ENCODE data around the gene CPLX4.

Gene CPLX4

DNA sequence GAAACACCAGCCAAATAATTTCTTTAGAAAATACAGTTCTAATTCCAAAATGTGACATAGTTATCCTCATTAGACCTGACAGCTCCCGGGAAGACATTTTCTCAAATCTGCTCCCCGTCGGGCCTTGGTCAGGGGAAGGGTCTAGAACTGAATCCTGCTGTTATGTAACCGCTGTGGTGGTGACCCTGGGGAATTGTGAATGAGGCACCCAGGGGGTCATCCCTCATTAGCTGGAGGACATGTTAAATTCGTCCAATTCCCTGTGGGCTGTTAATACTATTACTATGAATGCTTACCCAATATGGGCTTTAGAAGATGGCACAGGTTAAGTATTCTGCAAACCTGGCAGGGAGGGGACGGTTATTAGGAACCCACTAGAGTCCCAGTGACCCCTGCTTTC lies 11.8 kb downstream of the CPLX4 start:
- no peak for DNase-seq (ENCODE audit: low spot score)

DNA sequence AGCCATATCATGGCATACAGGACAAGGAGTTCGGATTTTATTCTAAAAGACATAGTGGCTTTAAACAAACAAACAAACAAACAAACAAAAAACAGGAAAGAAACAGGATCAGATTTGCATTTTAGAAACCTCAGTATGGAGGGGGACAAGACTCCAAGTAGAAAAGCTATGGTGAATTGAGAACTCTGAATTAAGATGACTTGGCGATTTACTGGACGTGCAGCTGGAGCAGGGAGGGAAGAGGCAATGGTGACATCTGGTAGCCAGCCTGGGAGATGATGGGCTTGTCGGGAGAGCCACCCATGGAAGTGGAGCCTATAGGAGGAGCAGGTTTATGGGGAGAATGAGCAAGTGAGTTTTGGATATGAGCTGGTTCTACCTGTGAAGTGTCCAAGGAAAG lies 13.2 kb downstream of the CPLX4 start:
- no peak for DNase-seq (ENCODE audit: low spot score)

DNA sequence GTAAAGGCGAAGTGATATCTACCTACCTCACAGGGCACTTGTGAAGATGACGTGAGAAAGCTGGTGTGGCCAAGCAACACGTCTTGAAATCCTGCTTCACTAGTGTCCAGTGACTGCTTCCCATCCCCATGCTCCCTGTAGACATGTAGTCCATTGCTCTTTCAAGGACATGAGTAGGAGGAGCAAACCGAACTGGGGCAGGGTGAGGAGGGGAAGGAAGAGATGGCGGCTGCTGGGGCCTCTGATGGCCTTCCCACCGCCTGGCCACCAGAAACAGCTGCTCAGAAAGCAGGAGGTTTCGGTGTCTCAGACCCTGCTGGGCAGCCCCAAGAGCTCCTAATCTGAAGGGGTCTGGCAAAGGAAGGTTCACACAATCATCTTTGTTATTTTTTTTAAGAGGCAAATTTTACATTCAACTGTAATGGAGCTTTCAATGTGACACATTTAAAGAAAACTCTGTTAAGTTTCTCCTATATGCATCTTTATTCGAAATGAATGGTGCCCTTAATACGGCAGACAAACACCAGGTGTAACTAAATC lies 14.7 kb downstream of the CPLX4 start:
- DNase-seq (ENCODE audit: low spot score) = no peak

DNA sequence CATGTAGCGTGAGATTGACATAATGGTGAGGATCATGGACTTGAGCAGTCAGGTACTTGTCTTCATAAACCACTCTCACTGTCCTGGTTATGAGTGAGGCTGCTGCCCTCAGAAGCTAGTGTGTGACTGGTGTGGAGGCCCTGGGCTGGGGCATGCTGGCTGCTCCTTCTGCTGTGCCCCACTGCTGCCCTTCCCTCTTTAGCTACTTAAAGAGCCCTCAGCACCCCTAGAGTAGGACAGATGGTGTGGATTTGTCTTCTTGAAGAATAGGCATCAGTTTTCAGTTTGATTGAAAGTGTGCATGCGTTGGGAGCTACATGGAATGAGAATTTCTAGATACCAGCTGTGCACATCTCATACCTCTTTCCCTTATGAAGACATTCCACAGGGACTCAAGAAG lies 15.4 kb downstream of the CPLX4 start:
- DNase-seq (ENCODE audit: low spot score) = no peak

DNA sequence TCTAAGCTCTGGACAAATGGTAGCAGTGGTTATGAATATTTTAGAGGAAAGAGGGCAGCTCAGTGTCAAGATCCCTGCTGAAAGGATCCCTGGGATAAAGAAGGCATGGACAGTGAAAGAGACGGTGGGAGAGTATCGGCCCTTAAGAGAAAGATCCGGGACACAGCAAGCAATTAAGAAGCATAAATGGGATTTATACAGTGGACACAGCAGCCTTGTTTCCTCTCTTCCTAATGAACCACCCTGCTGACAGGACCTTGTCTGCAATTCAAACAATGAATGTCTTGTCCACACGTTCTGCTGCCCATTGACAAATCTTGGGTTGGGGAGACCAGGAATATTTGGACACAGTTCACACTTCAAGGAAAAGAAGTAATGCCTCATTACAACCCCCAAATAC lies 16.5 kb downstream of the CPLX4 start:
- DNase-seq (ENCODE audit: low spot score) = no peak

DNA sequence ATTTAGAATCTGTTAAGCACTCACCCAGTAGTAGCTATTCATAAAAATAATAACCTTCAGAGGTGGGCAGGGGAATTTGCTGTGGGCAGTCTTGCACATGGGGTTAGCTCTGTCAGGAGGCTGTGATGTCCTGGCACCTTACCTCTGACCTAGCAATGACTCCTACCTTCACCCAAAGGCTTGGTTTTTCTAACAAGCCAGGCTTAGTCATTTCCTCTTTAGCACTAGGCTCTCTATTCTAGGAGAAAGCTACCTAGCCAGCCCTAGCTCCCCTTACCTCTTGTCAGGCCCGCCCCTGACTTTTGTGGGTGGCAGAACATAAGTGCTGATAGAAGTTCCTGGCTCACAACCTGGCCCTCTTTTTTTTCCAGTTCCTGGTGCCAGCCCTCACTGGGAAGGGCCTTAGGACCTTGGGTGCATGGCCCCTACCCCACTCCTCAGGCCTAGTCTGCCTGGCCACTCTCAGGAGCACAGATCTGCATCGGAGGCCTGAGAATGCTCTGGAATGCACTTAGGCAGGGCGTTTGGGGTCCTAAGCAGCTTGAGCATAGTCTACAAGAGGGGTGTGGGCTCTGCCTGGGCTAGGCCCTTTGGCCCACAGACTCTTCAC lies 17.7 kb downstream of the CPLX4 start:
- DNase-seq (ENCODE audit: low spot score) = no peak

DNA sequence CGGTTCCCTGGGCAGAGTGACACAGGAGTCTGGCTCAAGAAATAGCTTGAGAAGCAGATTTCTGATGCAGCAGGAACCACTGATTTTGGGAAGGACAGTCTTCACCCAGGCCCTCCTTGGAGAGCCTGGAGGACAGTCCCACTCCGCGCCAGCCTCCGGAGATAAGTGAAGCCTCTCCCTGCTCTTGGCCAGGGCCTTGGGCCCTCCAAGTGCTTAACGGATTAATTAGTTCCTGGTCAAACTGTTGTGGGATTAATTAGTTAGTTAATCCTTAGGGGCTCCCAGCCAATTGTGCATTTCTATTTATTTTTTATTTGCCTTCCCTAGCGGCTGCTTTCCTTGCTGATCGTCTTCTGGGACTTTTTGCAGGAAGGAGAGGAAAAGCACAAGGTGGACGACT lies 19.6 kb downstream of the CPLX4 start:
- DNase-seq (ENCODE audit: low spot score) = no peak

DNA sequence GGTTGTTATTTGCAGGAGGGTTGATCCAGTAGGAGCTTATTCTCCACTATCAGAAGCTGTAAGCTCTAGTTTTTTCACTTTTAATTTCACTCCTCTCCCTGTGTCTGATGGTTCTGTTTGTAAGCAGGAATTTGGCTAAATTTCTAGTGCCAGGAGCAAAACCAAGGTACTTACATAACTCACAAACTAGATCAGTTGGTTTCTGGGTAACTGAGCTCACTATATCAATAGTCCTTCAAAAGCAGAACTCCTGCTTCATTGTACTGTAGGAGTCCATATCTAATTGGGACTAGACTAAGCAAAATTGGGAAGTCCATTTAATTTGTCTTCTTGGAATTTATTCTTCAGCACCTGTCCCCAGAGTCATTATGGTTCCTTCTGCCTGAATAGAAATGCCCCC lies 25.1 kb downstream of the CPLX4 start:
- DNase-seq (ENCODE audit: low spot score) = no peak

DNA sequence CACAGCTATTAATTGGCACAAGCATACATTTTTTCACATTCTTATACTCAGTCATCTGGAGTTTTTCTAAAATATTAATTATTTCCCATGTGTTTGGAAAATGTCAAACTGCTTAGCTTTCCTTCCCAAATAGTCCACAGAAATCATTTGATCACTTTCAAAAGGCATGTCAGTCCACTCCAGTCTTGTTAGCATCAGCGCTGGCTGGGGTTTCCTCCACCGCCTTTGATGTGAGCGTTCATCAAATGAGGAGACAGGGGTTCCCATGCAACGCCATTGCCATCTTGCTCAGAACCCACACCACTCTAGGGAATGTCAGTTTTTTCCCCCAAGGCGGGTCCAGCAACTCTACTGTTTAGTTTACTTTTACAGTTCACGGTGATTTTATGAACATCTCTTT lies 32.1 kb downstream of the CPLX4 start:
- no peak for DNase-seq (ENCODE audit: low spot score)

DNA sequence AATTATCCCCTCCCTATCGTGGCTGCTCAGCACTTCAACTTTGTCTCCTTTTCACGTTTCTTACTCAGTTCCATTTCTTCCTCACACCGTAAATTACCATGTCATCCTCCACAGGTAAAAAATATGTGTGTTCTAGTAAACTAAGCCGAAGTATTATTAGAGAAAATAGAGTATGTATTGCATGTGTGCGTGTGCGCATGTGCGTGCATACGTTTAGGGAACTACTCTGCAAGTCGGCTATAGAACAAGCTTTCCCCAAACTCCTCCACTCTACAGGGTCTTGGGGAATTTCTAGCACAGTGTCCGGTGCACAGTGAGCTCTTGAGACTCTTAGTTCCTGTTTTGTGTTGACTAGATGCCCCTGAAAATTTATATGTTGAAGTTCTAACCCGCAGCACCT lies 36.1 kb downstream of the CPLX4 start:
- no peak for DNase-seq (ENCODE audit: low spot score)

DNA sequence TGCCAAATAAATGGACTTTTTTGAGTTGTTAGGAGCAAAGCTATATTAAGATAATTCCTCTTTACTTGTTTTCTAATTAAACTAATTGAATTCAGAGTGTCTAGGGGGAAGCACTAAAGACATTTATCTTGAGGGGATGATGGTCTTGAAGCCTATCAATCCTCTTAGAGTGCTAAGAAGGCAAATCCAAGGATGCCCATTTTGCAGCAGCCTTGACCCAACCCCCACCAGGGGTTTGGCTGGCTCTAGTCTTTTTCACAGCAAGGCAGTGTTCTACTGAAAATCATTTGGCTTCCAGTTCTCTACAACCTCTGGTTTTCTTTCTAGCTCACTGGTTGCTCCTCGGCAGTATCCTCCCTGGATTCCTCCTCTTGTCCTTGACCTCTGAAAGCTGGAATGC lies 38.7 kb downstream of the CPLX4 start:
- no peak for DNase-seq (ENCODE audit: low spot score)

DNA sequence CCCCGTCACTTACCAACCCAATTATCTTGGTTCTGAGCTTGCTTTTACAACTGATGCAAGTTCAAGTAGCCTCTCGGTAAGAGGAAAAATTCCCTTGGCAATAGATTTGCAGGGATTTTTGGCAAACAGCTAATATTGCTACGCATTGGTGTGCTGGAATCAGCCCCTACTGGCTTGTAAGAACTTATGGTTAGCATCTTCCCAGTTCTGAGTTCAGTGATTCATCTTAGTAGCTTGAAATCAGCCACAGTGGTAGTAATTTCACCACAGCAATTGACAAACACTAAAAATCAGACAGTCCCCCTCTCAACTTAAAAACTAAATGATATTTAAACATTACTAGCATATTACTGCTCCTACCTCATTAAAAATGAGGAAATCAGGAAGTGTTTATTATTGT lies 39.3 kb downstream of the CPLX4 start:
- no peak for DNase-seq (ENCODE audit: low spot score)

DNA sequence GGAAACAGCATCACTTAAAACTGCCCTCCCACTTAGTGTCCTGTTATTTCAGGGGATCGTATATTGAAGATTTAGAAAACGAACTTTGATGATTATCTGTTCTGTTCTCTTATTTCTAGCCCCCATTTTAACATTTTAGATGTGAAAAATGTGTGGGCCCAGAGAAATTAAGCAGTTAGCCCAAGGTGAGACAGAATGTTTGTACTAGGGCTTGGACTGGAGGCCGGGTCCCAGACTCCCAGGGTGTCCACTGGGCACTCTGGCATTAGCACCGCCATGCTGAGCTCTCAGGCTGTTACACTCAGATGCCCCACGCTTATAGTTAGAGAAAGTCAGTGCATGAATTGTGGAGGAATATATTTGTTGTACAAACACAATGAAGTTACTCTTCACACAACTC lies 39.7 kb downstream of the CPLX4 start:
- no peak for DNase-seq (ENCODE audit: low spot score)

DNA sequence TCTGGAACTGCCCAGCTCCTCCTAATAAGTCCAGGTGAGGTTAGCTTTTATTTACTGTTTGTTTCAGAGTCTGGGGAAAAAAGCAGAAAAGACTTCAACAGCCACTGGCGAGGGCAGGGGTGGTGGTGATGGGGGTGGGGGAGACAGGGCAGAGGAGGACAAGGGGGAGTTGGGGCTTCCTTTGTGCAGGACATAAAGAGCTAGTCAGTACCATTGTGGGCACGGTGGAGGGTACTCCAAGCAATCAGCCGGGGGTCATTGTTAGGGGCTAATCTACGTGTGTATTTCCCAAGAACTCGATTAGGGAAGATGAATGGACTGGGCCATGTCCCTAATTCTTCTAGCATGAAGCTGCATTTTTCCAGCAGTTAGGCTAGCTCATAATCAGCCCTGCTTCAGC lies 42.4 kb downstream of the CPLX4 start:
- no peak for DNase-seq (ENCODE audit: low spot score)

DNA sequence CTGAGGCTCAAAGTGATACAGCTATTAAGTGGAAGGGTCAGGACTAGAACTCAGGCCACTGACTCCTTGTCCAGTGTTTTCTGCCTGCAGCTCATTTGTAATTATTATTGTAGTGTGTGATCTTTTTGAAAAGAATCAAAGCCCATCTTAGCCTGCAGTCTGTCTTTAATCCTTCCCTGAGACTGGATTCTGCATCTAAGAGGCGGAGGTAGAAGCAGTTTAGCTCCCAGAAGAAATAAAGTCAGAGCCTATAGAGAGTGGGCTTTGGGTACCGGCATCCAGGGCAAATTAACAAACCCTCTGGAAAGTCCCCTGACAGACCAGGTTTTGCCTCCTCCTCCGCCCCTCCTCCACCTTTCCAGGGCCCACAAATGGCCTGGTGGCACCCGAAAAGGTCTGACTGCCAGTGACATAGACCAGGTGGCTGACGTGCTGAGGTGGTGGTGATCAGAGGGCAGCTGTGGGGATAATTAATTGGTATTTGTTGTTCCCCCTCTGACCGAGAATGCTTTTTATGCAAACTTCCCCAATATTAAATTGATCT lies 43.0 kb downstream of the CPLX4 start:
- DNase-seq (ENCODE audit: low spot score) = no peak

DNA sequence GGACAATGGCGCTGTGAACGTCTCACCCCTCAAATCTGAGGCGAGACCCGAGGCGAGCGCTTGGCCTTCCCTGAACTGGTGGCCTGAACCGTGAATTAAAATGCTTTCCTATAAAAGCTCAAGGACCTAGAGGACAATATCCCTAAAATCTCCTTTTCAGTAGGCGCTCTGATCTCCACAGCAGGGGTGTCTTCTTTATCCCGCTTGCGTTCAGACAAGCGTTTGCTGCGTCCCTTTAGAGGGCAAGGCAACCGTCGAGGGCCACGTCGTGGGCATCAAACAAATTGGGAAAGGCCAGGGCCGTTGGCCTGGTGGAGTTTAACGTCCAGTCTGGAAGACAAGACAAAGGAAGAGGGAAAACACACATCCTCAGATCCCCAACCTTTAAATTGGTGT lies 43.9 kb downstream of the CPLX4 start:
- DNase-seq (ENCODE audit: low spot score) = no peak

DNA sequence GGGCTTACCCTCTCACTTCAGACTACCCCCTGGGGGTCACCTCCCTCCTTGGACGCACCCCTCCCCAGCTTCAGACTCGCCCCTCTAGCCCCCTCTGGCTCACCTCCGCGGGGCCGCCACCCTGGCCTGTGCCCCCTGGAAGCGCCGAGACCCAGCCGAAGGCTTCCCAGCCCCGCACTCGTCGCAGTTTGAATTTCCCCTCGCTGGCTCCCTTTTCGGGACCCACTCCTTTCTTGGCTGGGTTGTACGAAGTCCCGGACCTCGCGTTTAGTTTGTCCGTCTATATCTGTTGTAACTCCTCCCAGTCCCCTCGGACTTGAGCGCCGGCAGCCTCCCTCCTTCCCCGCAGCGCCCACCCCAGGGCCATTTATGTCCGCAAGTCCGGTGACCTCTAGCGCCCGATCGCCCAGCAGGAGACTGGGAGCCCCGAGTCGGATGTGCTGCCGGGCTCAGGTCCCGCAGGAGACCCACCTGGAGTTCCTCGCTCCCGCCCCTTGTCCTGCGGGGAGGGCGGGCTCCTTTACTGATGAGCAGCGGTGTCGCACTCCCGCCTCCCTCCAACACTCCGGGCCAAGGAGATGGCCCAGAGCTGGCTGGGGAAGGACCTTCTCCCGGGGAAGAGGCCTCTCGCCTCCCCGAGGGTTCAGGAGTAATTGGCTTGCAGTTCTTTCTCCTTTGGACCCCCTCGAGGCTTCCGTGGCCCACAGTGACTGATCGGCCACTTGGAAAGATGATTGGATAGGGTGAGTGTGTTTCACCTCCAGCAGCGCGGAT lies 44.5 kb downstream of the CPLX4 start:
- no peak for DNase-seq (ENCODE audit: low spot score)

DNA sequence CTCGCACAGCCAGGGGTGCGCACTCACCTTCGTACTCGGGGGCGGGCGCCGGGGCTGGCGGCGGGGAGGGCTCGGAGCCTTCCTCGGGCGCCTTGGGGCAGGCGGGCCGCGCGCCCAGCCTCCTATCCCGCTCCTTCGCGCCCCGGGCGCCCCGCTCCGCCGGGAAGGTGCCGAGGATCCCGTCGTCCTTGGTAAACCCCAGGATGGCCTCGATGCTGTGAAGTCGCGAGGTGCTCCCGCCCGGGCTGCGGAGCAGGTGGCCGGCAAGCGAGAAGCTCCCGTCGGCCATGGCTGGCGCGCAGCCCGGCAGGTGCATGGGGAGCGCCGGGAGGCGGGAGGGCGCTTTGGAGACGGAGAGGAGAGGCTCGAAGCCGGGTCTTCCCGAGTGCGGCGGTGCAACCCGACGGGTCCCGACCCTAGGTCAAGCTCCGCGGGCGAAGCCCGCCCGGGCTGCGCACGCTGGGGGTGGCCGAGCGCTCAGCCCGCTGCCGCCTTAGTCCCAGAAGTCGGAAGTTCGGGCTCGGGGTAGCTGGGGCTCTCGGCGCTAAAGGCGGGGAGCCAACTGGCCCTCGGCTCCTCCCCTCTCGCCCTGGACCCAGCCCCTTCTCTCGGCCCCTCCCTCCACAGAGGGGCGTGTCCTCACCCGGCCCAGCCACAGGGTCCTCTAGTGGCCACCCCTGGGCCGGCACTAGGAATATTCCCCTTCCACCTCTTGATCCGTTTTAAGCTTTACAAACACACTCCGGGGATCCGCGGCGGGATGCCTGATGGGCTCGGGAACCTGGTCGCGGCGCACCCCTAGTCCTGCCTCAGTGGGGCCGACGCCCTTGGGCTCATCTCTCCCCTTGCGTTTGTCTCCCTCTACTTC lies 45.3 kb downstream of the CPLX4 start, which contains the start of gene RAX:
Gene RAX (minus strand): TSS at position 564 of the 868 bp plus-strand sequence. CDS start 248 bp downstream, at position 316.
- peak; percentile 28 for DNase-seq (ENCODE audit: low spot score)

DNA sequence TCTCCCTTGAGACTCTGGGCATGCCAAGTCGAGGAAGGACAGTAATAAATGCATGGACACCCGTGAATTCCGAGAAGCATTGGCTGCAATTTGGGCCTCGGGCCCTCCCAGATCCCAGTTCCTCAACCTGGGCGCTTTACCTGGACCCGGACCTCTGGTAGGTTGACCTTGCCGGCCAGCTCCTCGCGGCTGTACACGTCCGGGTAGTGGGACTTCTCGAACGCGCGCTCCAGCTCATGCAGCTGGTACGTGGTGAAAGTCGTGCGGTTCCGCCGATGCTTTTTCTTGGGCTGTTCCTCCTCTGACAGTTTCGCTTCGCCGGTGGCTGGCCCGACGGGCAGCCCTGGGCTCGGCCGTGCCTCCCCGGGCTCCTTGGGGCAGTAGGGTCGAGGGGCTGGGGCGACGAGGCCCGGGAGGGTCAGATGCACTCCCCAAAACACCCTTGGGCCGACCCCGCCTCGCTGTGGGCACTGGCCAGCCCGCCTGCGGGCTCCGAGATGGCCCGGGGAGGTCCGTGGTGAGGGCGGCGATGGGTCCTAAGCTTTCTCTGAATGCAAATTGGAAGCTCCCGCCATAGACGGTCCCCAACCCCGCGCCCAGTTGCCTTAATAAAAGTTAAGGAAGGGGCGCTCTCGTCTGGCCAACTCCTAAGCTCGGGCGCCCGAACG lies 46.1 kb downstream of the CPLX4 start:
- DNase-seq (ENCODE audit: low spot score) = no peak

DNA sequence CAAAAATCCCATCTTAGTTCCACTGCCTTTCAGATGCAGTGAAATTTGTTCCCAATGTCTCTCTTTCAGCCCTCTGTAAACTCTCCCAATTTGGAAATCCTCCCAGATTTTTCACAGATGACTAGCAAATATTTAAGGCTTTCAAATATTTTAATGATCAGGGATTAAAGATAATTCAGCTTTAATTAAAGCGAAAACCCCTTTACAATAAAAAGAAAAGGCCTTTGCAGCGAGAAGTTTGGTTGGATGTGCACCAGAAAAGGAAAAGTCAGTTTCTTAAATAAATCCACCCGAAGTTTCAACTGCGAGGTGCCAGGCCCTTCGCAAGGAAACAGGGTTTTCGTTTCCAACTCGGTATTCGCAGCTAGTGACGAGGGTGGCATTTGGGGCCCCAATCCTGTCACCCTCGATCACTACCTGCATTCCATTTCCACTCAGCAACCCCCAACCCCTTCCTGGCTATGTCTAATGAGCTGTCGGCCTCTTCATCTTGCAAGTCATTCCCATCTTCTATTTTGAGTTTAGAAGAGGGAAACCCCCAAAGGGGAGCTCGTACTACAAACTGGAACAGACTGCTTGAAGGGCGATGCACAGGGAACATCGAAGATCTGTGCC lies 46.7 kb downstream of the CPLX4 start:
- DNase-seq (ENCODE audit: low spot score) = no peak

DNA sequence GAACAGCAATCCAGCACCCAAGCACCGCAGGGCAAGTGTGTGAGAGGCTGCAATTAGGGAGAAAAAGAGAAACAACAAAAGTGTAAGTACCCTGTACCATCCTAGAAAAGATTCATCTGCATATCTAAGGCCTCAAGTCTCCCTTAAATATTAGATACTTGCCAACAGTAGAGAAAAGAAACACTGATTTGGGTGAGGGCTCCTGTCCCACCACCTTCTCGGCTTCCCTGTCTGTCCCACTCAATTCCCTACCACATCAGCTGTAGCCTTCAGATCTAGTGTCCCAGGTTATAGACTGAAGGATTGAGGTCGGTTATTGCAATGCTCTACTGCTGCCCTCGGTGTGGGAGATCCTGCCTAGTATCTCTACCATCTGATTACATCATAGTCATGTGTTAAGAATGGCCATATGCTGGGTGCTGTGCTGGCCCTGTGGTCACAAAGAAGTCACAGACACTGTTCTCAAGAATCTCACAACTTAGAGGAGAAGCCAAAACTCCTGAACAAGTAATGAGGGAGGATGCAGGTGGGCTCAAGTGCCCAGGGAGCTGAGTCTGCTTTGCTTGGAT lies 47.7 kb downstream of the CPLX4 start:
- no peak for DNase-seq (ENCODE audit: low spot score)
